Pancreas (tissue), 10 donors: ENCODE data around the gene ZNF621. TPM values are rescaled to one million over a fixed set of nuclear protein-coding genes. Genes with fewer than 3 reads are reported as not detected.

Source experiments
- ATAC-seq, 4 donors: fragments of 200-7000 bp; cut with Tn5 transposase; one replicate each; pipeline versions ENCODE4 v1.8.0 to v1.9.1; 2020; ENCODE audit warnings: mild to moderate bottlenecking in 4 of 4, moderate library complexity in 4 of 4
- DNase-seq, 6 donors: peaks; one replicate each; pipeline ENCODE4 v3.0.0-alpha.2; 2020
- FAIRE-seq: peaks from 2 replicates; lab custom pipeline; 2012; peaks lifted over from hg19 to GRCh38; lab: Jason Lieb, UNC
- H3K27ac ChIP-seq, 4 donors: fragments of 200-600 bp; sonication (generic); 1 replicate in 3 of 4; 2 replicates in 1 of 4; pipeline versions ENCODE4 v1.5.0 to v1.8.0; 2020
- H3K27me3 ChIP-seq, 4 donors: fragments of 200-600 bp; one replicate each; pipeline ENCODE4 v1.8.0; 2021
- H3K36me3 ChIP-seq, 3 donors: fragments of 200-600 bp; sonication (generic) in 1 of 3; one replicate each; pipeline versions ENCODE4 v1.5.0 to v1.8.0; 2020 to 2021
- H3K4me1 ChIP-seq, 3 donors: fragments of 200-600 bp; one replicate each; pipeline ENCODE4 v1.8.0; 2021
- H3K4me3 ChIP-seq, 4 donors: fragments of 200-600 bp; sonication (generic) in 2 of 4; one replicate each; pipeline versions ENCODE4 v1.5.0 to v1.8.0; 2020 to 2021
- H3K9me3 ChIP-seq, 4 donors: fragments of 200-600 bp; one replicate each; pipeline ENCODE4 v1.8.0; 2021
- whole genome bisulfite sequencing, 2 donors: extraction: QIAGEN DNeasy Blood & Tissue Kit; methylation state at CpG; one replicate each; pipeline ENCODE4 v1.1.7; 2013; 5-methylcytosine and 5-hydroxymethylcytosine counted together
- intact Hi-C, 3 donors: fragments of 100-400 bp; cut with DNase I; formaldehyde crosslinking; loops; one replicate each; pipeline versions ENCODE4 v1.11.1 to v1.14.2; 2022
- polyA plus RNA-seq, 2 donors: library from polyadenylated mRNA; stranded (reverse); fragments of 200-250 nt; gene quantifications; one replicate each; pipeline ENCODE4 v1.2.3, GENCODE V29; 2013
- total RNA-seq, 6 donors: library from RNA; stranded (reverse); fragmentation: NEBNext Ultra II Directional in 4 of 6; extraction: Animal tissue kit (Norgen Biotek cat#: 25700) in 4 of 6; gene quantifications; one replicate each; pipeline versions ENCODE4 v1.2.1 to v1.2.4, GENCODE V29; 2021 to 2023
- TF ChIP-seq, protein P1 (sequence below), 4 donors: fragments of 200-600 bp; sonication (generic) in 3 of 4; IDR thresholded peaks; one replicate each; pipeline versions ENCODE4 v1.5.0 to v1.8.0; 2021; ENCODE audit warnings: antibody characterized with exemption in 4 of 4
- donor health status: healthy with polysubstance abuse.
- donor health status: DM: no; HTN: no; CAD: no; lungs with moderate emphysema.
- donor health status: DM: no; HTN: no; CAD: no.
- donor health status: control.
- donor health status: control.
- donor health status: Bipolar disorder and iron deficiency.
- donor health status: DM: yes; HTN: yes; CAD: no.
- donor health status: DM: no; HTN: no; CAD: no.
- donor health status: DM: no; HTN: no; CAD: no.
- donor health status: DM: yes; HTN: yes; CAD: no.

The ZNF621 gene
- total and polyA plus RNA-seq, 8 donors, result 5.4 to 14.2 (median 9.1) TPM

DNA sequence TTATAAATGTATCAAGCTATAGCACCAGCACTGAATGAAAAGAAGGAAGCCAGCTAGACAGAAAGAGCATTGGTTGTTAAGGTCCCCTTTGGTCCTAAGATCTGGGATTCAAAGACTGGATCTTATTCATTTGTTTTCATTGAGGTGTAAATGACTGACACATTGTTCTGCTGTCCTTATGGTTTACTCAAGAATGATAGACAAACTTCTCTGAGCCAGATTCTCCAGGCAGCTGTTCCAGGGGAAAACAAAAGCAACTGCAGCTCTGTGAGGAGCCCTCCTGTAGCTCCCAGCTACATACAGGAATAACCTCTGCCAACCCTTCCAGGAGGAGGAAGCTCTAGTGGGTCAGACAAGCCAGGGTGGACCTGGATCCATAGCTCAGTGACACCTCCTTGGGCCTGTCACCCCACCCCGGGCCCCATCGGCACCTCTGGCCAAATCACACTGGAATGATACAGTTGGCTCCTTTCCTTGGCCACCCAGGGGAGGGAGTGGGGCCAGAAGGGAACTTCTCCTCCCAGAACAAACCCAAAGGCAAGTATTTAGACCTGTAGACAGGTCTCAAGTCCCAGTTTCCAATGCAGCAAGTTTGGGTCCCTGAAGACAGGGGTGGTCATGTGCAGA is 57.8 kb downstream of the ZNF621 start:
- FAIRE-seq (no peak), ATAC-seq (no peak), DNase-seq (no peak)
- Histone ChIP-seq H3K27me3 (no peaks in the 10 kb centered on the region), H3K27ac (no peak overlapping the region), H3K4me3 (no peak overlapping the region), H3K9me3 (no peaks in the 10 kb centered on the region), H3K36me3 (no peaks in the 10 kb centered on the region), H3K4me1 (no peaks in the 10 kb centered on the region)
- TF ChIP-seq, protein P1, sequence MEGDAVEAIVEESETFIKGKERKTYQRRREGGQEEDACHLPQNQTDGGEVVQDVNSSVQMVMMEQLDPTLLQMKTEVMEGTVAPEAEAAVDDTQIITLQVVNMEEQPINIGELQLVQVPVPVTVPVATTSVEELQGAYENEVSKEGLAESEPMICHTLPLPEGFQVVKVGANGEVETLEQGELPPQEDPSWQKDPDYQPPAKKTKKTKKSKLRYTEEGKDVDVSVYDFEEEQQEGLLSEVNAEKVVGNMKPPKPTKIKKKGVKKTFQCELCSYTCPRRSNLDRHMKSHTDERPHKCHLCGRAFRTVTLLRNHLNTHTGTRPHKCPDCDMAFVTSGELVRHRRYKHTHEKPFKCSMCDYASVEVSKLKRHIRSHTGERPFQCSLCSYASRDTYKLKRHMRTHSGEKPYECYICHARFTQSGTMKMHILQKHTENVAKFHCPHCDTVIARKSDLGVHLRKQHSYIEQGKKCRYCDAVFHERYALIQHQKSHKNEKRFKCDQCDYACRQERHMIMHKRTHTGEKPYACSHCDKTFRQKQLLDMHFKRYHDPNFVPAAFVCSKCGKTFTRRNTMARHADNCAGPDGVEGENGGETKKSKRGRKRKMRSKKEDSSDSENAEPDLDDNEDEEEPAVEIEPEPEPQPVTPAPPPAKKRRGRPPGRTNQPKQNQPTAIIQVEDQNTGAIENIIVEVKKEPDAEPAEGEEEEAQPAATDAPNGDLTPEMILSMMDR (IDR thresholded peaks at IDR 0.05), result no peak
- WGBS, 2 donors, result 57 to 75% methylated on average over 2 of the region's 2 CpGs
- intact Hi-C loops, result loop anchor here in 2 of 3 donors (5.0 kb wide), 2 partner anchors 1290 to 1300 kb away; no protein-coding TSS in a partner anchor

DNA sequence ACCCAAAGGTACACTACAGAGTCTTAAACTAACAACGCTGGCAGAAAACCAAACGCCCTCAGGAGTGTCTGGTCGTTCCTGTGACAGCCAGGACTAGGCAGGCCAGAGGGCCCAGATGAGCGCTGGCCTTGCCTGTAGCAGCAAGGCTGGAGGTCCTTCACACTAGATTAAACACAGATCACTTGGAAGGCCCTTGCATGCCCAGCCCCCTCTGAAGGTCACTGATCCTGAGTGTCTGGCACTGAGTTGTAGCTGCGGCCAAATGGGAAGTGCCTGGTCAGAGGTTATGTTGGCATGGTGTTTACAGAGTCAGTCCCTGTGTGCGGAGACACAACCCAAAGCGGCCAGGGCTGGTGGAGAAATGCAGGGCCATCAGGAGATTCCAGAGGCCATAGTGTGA is 58.9 kb downstream of the ZNF621 start:
- no peak overlapping the region for H3K27ac ChIP-seq
- TF ChIP-seq, protein P1 (IDR thresholded peaks at IDR 0.05), result no peak
- intact Hi-C loops, result loop anchor here in 2 of 3 donors (5.0 kb wide), 2 partner anchors 1289 to 1299 kb away; no protein-coding TSS in a partner anchor
- WGBS, 2 donors, result 68 to 79% methylated on average over 7 of the region's 7 CpGs
- FAIRE-seq (no peak), DNase-seq (peak in 1 of 6 donors; percentile 34), ATAC-seq (peak in 2 of 4 donors; percentile 8 to 18)
- no peaks in the 10 kb centered on the region for H3K36me3 ChIP-seq
- H3K9me3 ChIP-seq, result no peaks in the 10 kb centered on the region
- H3K4me3 ChIP-seq, result no peak overlapping the region
- H3K4me1 ChIP-seq, result no peaks in the 10 kb centered on the region
- H3K27me3 ChIP-seq, result no peaks in the 10 kb centered on the region

DNA sequence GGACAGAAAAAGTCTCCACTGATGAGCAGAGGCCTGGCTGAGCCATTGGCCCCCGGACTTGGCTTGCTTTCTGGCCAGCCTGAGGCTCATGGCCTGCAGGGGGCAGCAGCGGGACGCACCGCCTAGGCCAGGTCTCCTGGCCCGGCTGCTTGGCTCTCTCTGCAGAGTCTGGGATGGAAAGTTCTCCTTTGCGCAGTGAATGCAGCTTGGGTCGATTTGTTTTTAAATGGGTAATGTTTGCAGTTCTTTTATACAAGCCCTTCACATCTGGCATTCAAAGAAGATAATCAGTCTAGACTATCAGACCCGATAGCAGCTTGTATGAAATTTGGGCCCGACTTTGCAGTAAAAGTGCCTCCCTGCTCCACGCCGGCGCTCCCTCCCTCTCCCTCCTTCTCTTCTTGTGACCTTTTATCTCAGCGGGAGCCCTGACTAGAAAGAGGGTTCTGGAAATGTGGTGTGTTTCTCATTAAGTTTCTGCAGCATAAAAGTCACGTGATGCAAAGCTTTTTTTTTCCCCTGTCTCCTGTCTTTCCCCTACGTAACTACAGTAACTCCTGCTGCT is 59.9 kb downstream of the ZNF621 start:
- intact Hi-C loops, result loop anchor here in 2 of 3 donors (5.0 kb wide), 2 partner anchors 1288 to 1298 kb away; no protein-coding TSS in a partner anchor
- Histone ChIP-seq H3K36me3 (no peaks in the 10 kb centered on the region), H3K9me3 (no peaks in the 10 kb centered on the region), H3K27me3 (no peaks in the 10 kb centered on the region), H3K4me1 (no peaks in the 10 kb centered on the region), H3K4me3 (no peak overlapping the region), H3K27ac (no peak overlapping the region)
- ATAC-seq (peak; percentile 90 to 98 (median 96)), DNase-seq (peak; percentile 68 to 97 (median 87)), FAIRE-seq (no peak)
- WGBS, 2 donors, result 27 to 29% methylated on average over 15 of the region's 15 CpGs
- TF ChIP-seq, protein P1 (IDR thresholded peaks at IDR 0.05), result peak; percentile 92 to 97 (median 94)

DNA sequence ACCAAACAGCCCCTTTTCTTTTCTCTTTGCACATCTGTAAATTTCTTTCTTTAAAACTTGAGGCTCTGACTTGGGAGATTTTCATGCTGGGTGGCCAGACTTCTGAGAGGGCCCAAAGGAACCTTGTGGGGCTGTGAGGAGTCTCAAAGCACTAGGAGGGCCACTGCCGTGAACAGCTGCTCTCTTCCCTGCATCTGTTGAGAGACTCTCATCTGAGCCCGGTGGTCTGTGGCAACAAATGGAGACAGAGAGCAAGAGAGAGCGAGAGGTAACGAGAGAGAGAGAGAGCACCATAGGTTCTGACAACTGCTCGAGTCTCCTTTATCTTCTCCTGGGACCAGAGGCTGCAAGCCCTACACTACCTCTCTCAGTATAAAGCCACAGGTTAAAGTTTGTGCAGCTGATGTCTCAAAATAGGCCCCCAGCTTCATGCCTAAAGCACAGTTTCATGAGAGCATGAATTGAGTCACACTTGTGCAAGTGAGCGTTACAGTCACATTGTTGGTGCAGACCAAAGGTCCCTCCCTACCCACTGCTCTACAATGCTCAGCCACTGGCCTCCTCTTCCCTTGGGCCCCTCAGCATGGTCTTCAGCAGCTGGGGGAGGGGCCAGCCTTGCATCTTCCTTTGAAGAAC is 60.7 kb downstream of the ZNF621 start:
- intact Hi-C loops, result no loop called here
- DNase-seq (no peak), ATAC-seq (no peak), FAIRE-seq (no peak)
- TF ChIP-seq, protein P1 (IDR thresholded peaks at IDR 0.05), result no peak
- H3K27me3 ChIP-seq, result no peaks in the 10 kb centered on the region
- no peaks in the 10 kb centered on the region for H3K9me3 ChIP-seq
- H3K4me3 ChIP-seq, result no peak overlapping the region
- no peaks in the 10 kb centered on the region for H3K36me3 ChIP-seq
- H3K4me1 ChIP-seq, result no peaks in the 10 kb centered on the region
- H3K27ac ChIP-seq, result no peak overlapping the region
- WGBS, 2 donors, result 78 to 86% methylated on average over 6 of the region's 6 CpGs
